ENCODE data around the gene DNAJB1.

GRCh38 chr19:14467391-14467790, 50.8 kb downstream of the DNAJB1 start:
- no peak for TF ChIP-seq POLR2AphosphoS5 (IDR thresholded peaks at IDR 0.05; ENCODE audit: low read depth, low read length)
- no peak for TF ChIP-seq POLR2A (IDR thresholded peaks at IDR 0.05; ENCODE audit: low read depth, low read length)
- TF ChIP-seq TAF1 (IDR thresholded peaks at IDR 0.05; ENCODE audit: low read depth, low read length): no peak

Measured in GM12891 (cell line).